Measurements from ENCODE around the gene ZNF708.

DNA sequence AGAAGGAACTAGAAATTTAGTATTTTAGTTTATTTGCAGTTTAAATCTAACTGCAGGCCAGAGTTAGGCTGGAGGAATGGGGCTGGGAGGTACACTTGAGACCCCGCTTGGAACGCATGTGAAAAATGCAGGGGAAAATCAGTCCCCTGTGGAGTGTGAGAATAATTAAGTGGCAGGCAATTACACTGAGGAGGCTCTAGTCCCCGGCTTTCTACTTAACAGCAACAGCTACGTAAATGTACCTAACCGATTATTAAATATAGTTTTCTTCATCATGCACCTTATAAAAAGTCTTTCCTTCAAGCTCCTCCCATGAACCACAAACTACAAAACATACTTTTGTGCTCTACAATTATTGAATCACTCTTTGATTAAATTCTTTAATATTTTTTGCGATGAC lies 804 bp downstream of the ZNF708 start:
- TF ChIP-seq SIN3A (IDR thresholded peaks at IDR 0.05; ENCODE audit: borderline replicate concordance in 2 of 2, control insufficient read depth in 1 of 2, low read depth in 2 of 2, low read length in 2 of 2) (no peak), ZNF253 (CRISPR knock-in tag; conservative IDR thresholded peaks at IDR 0.05) (no peak), EZH2 (IDR thresholded peaks at IDR 0.05; ENCODE audit: borderline replicate concordance, low read depth, low read length) (no peak), CCNT2 (IDR thresholded peaks at IDR 0.05; ENCODE audit: borderline replicate concordance, extremely low read depth, insufficient read length, low read depth, low read length) (no peak)
- TF ChIP-seq, protein P1, sequence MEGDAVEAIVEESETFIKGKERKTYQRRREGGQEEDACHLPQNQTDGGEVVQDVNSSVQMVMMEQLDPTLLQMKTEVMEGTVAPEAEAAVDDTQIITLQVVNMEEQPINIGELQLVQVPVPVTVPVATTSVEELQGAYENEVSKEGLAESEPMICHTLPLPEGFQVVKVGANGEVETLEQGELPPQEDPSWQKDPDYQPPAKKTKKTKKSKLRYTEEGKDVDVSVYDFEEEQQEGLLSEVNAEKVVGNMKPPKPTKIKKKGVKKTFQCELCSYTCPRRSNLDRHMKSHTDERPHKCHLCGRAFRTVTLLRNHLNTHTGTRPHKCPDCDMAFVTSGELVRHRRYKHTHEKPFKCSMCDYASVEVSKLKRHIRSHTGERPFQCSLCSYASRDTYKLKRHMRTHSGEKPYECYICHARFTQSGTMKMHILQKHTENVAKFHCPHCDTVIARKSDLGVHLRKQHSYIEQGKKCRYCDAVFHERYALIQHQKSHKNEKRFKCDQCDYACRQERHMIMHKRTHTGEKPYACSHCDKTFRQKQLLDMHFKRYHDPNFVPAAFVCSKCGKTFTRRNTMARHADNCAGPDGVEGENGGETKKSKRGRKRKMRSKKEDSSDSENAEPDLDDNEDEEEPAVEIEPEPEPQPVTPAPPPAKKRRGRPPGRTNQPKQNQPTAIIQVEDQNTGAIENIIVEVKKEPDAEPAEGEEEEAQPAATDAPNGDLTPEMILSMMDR (IDR thresholded peaks at IDR 0.05 in 2 of 3, conservative IDR thresholded peaks at IDR 0.05 in 1 of 3; ENCODE audit: insufficient read depth in 2 of 3, low read depth in 1 of 3, low read length in 3 of 3): no peak

Measured in K562 (cell line).